GM19324 (cell line): ENCODE results near the gene CLEC4F.

ENCODE experiments used
- ATAC-seq: cut with Tn5 transposase; IDR thresholded peaks from one replicate; pipeline ENCODE4 v1.9.1; 2021; ENCODE audit warnings: mild to moderate bottlenecking, moderate library complexity; ENCODE audit not compliant: unreplicated experiment, low FRiP score

Gene CLEC4F

GRCh38 chr2:70790136-70790828, 30.1 kb downstream of the CLEC4F start, which contains the start of gene FIGLA:
Gene FIGLA (minus strand): TSS chr2:70790643. CDS start chr2:70790638, 5 bp downstream.
- ATAC-seq, result no peak

GRCh38 chr2:70789304-70790135, 30.9 kb downstream of the CLEC4F start:
- ATAC-seq, result no peak

- no peak for ATAC-seq
Observed at GRCh38 chr2:70785137-70785911, 35.1 kb downstream of the CLEC4F start.

- no peak for ATAC-seq
Observed at GRCh38 chr2:70784320-70784719, 36.1 kb downstream of the CLEC4F start.

- ATAC-seq, result no peak
Observed at GRCh38 chr2:70779911-70780545, 40.4 kb downstream of the CLEC4F start.

- no peak for ATAC-seq
Observed at GRCh38 chr2:70779491-70779890, 40.9 kb downstream of the CLEC4F start.

- ATAC-seq, result no peak
Observed at GRCh38 chr2:70778676-70779075, 41.7 kb downstream of the CLEC4F start.

GRCh38 chr2:70777450-70777849, 42.9 kb downstream of the CLEC4F start:
- no peak for ATAC-seq

- no peak for ATAC-seq
Observed at GRCh38 chr2:70776266-70776665, 44.1 kb downstream of the CLEC4F start.

- ATAC-seq, result no peak
Observed at GRCh38 chr2:70775141-70775540, 45.3 kb downstream of the CLEC4F start.

- ATAC-seq, result no peak
Observed at GRCh38 chr2:70772486-70773155, 47.8 kb downstream of the CLEC4F start.

- no peak for ATAC-seq
Observed at GRCh38 chr2:70771446-70771845, 49.0 kb downstream of the CLEC4F start.

GRCh38 chr2:70769450-70769849, 50.9 kb downstream of the CLEC4F start:
- ATAC-seq, result no peak

GRCh38 chr2:70768590-70769085, 51.8 kb downstream of the CLEC4F start:
- ATAC-seq, result no peak

- ATAC-seq, result no peak
Observed at GRCh38 chr2:70767699-70768589, 52.5 kb downstream of the CLEC4F start, which contains the start of gene ADD2. Gene ADD2 (minus strand): TSS chr2:70768200. CDS start chr2:70706408, 61,792 bp downstream.

GRCh38 chr2:70767079-70767698, 53.2 kb downstream of the CLEC4F start:
- no peak for ATAC-seq

- ATAC-seq, result no peak
Observed at GRCh38 chr2:70766357-70767078, 53.9 kb downstream of the CLEC4F start.

- ATAC-seq, result no peak
Observed at GRCh38 chr2:70765507-70765906, 54.9 kb downstream of the CLEC4F start.
